IMR-90 (cell line): ENCODE measurements around the gene SLC66A2. TPM values are rescaled to one million over a fixed set of nuclear protein-coding genes. Genes with fewer than 3 reads are reported as not detected.

Experiments
- ATAC-seq: fragments of 200-7000 bp; cut with Tn5 transposase; 2 replicates; pipeline ENCODE4 v1.9.1; 2020; ENCODE audit warnings: low read depth, mild to moderate bottlenecking, moderate library complexity
- BruUV-seq: library from RNA; stranded (reverse); fragments of 400-500 nt; replicated peaks from 2 replicates; lab custom pipeline; 2021; lab: Mats Ljungman, UMichigan
- CTCF ChIA-PET: fragments of 300-600 bp; formaldehyde crosslinking; extraction: SDS; loops from one replicate; lab custom pipeline; 2021; ENCODE audit warnings: antibody characterized with exemption; lab: Yijun Ruan, JAX
- POLR2A ChIA-PET: fragments of 300-600 bp; sonication (Branson Sonifier 250); formaldehyde crosslinking; loops from one replicate; lab custom pipeline; 2022; ENCODE audit warnings: antibody characterized with exemption; ENCODE audit not compliant: unreplicated experiment; lab: Charles Lee
- DNase-seq: peaks from one replicate; pipeline ENCODE4 v3.0.0; 2013
- H2AFZ ChIP-seq: replicated peaks from 2 replicates; pipeline ENCODE3; 2013; ENCODE audit warnings: low read length, mild to moderate bottlenecking; ENCODE audit not compliant: poor library complexity
- H2AK5ac ChIP-seq: 2 replicates; pipeline ENCODE4 v1.6.1; 2013; ENCODE audit warnings: low read depth, low read length, inconsistent platforms
- H2AK9ac ChIP-seq: replicated peaks from 2 replicates; pipeline ENCODE3; 2013; ENCODE audit warnings: mild to moderate bottlenecking, low read depth, low read length, moderate library complexity; ENCODE audit not compliant: poor library complexity
- H2BK120ac ChIP-seq: 2 replicates; pipeline ENCODE4 v1.6.1; 2013; ENCODE audit warnings: low read depth, low read length, inconsistent platforms
- H2BK15ac ChIP-seq: 3 replicates; pipeline ENCODE4 v1.6.1; 2013; ENCODE audit warnings: low read depth, low read length, inconsistent platforms
- H2BK20ac ChIP-seq: 2 replicates; pipeline ENCODE4 v1.6.1; 2013; ENCODE audit warnings: low read depth, mild to moderate bottlenecking, inconsistent platforms, low read length, moderate library complexity
- H2BK5ac ChIP-seq: 2 replicates; pipeline ENCODE4 v1.6.1; 2013; ENCODE audit warnings: mild to moderate bottlenecking, low read depth, low read length, inconsistent platforms; ENCODE audit not compliant: poor library complexity, severe bottlenecking
- H3K14ac ChIP-seq: replicated peaks from 2 replicates; pipeline ENCODE4 v1.6.1; 2013; ENCODE audit warnings: low read depth, low read length, inconsistent platforms
- H3K18ac ChIP-seq: 2 replicates; pipeline ENCODE4 v1.6.1; 2013; ENCODE audit warnings: low read depth, low read length, control low read depth
- H3K23ac ChIP-seq: 2 replicates; pipeline ENCODE4 v1.6.1; 2013; ENCODE audit warnings: low read depth, low read length, inconsistent platforms
- H3K27ac ChIP-seq: 2 replicates; pipeline ENCODE4 v1.5.1; 2013; ENCODE audit warnings: mild to moderate bottlenecking, control low read depth, low read length; ENCODE audit not compliant: insufficient read depth
- H3K27me3 ChIP-seq: 2 replicates; pipeline ENCODE4 v1.6.1; 2013; ENCODE audit warnings: low read length; ENCODE audit not compliant: control insufficient read depth, insufficient read depth
- H3K36me3 ChIP-seq: 2 replicates; pipeline ENCODE4 v1.6.1; 2013; ENCODE audit warnings: low read length, mixed read lengths; ENCODE audit not compliant: control insufficient read depth, insufficient read depth
- H3K4ac ChIP-seq: 2 replicates; pipeline ENCODE4 v1.6.1; 2013; ENCODE audit warnings: low read depth, low read length, inconsistent platforms
- H3K4me1 ChIP-seq: 2 replicates; pipeline ENCODE4 v1.6.1; 2013; ENCODE audit warnings: low read length, mixed read lengths; ENCODE audit not compliant: control insufficient read depth, insufficient read depth
- H3K4me2 ChIP-seq: 2 replicates; pipeline ENCODE4 v1.6.1; 2013; ENCODE audit warnings: low read depth, mild to moderate bottlenecking, control low read depth, low read length, moderate library complexity
- H3K4me3 ChIP-seq: 2 replicates; pipeline ENCODE4 v1.5.1; 2013; ENCODE audit warnings: low read depth, mild to moderate bottlenecking, control low read depth, low read length, moderate library complexity; ENCODE audit not compliant: insufficient read depth
- H3K56ac ChIP-seq: 2 replicates; pipeline ENCODE4 v1.6.1; 2013; ENCODE audit warnings: low read length, inconsistent platforms; ENCODE audit not compliant: insufficient read depth; ENCODE audit errors: extremely low read depth
- H3K79me1 ChIP-seq, 2 experiments: 2 replicates each; pipeline ENCODE4 v1.6.1; 2013; ENCODE audit warnings: low read length in 2 of 2, inconsistent platforms in 1 of 2, low read depth in 1 of 2
- H3K9ac ChIP-seq: 2 replicates; pipeline ENCODE4 v1.6.1; 2013; ENCODE audit warnings: low read depth, low read length, control low read depth
- H3K9me1 ChIP-seq: 2 replicates; pipeline ENCODE4 v1.6.1; 2013; ENCODE audit warnings: low read length, inconsistent platforms; ENCODE audit not compliant: insufficient read depth
- H3K9me3 ChIP-seq: 2 replicates; pipeline ENCODE4 v1.6.1; 2013; ENCODE audit warnings: low read length; ENCODE audit not compliant: control insufficient read depth, insufficient read depth
- H4K20me1 ChIP-seq: 2 replicates; pipeline ENCODE4 v1.6.1; 2013; ENCODE audit warnings: low read length, inconsistent platforms; ENCODE audit not compliant: insufficient read depth
- H4K5ac ChIP-seq: 2 replicates; pipeline ENCODE4 v1.6.1; 2013; ENCODE audit warnings: mild to moderate bottlenecking, low read depth, low read length, control low read depth
- H4K8ac ChIP-seq, 2 experiments: 2 replicates each; pipeline ENCODE4 v1.6.1; 2013; ENCODE audit warnings: low read depth in 2 of 2, low read length in 2 of 2, control low read depth in 1 of 2, inconsistent platforms in 1 of 2
- H4K91ac ChIP-seq: 2 replicates; pipeline ENCODE4 v1.6.1; 2013; ENCODE audit warnings: low read depth, low read length, inconsistent platforms; ENCODE audit not compliant: insufficient read depth
- BHLHE40 ChIP-seq: fragments of 150-350 bp; IDR thresholded peaks from 2 replicates; pipeline ENCODE4 v1.6.1; 2016; ENCODE audit warnings: mild to moderate bottlenecking, low read depth, low read length
- CEBPB ChIP-seq: IDR thresholded peaks from 2 replicates; pipeline ENCODE4 v1.6.1; 2012; ENCODE audit warnings: low read depth, low read length, improper control_type of control experiment
- CHD1 ChIP-seq: IDR thresholded peaks from 2 replicates; pipeline ENCODE4 v1.6.1; 2012; ENCODE audit warnings: low read depth, low read length, improper control_type of control experiment
- MAFK ChIP-seq: IDR thresholded peaks from 2 replicates; pipeline ENCODE4 v1.6.1; 2012; ENCODE audit warnings: low read depth, low read length, improper control_type of control experiment
- MAZ ChIP-seq: IDR thresholded peaks from 2 replicates; pipeline ENCODE4 v1.6.1; 2012; ENCODE audit warnings: low read depth, mild to moderate bottlenecking, low read length, improper control_type of control experiment, moderate library complexity, borderline replicate concordance
- POLR2A ChIP-seq: IDR thresholded peaks from 2 replicates; pipeline ENCODE4 v1.6.1; 2012; ENCODE audit warnings: mild to moderate bottlenecking, low read depth, low read length
- RAD21 ChIP-seq: IDR thresholded peaks from 2 replicates; pipeline ENCODE4 v1.6.1; 2012; ENCODE audit warnings: low read length, improper control_type of control experiment
- RCOR1 ChIP-seq: IDR thresholded peaks from 2 replicates; pipeline ENCODE4 v1.6.1; 2012; ENCODE audit warnings: mild to moderate bottlenecking, low read length, improper control_type of control experiment; ENCODE audit not compliant: insufficient replicate concordance
- RFX5 ChIP-seq: IDR thresholded peaks from 2 replicates; pipeline ENCODE4 v1.8.0; 2012; ENCODE audit warnings: low read depth, mild to moderate bottlenecking, low read length, moderate library complexity
- SMC3 ChIP-seq: fragments of 150-350 bp; IDR thresholded peaks from 2 replicates; pipeline ENCODE4 v1.6.1; 2016; ENCODE audit warnings: low read depth, mild to moderate bottlenecking, antibody characterized with exemption, low read length, moderate library complexity
- WGBS, 2 experiments: methylation state at CpG; one replicate each; pipeline versions ENCODE4 v1.1.5 to v1.1.7; 2013; ENCODE audit warnings: missing lambda C conversion rate in 2 of 2; ENCODE audit not compliant: insufficient read length in 1 of 2; ENCODE audit errors: extremely low coverage in 2 of 2; 5-methylcytosine and 5-hydroxymethylcytosine counted together
- dilution Hi-C: fragments of 300-500 bp; cut with HindIII; formaldehyde crosslinking; loops from one replicate; pipeline ENCODE4 v1.14.3; 2018; ENCODE audit warnings: low sequenced_read_pairs; ENCODE audit not compliant: unreplicated experiment
- in situ Hi-C: fragments of 300-500 bp; cut with MboI; formaldehyde crosslinking; loops from 3 replicates; pipeline ENCODE4 v1.14.3; 2019; ENCODE audit warnings: low sequenced_read_pairs, inconsistent platforms, mixed read lengths
- intact Hi-C: fragments of 100-400 bp; cut with micrococcal nuclease; formaldehyde crosslinking; loops from 2 replicates; pipeline ENCODE4 v1.10.0; 2022
- polyA plus RNA-seq, 3 experiments: library from polyadenylated mRNA; depleted of rRNA; stranded (reverse); fragments of >200 nt; gene quantifications; 2 replicates each; pipeline ENCODE4 v1.2.3, GENCODE V29; 2012; ENCODE audit warnings: low replicate concordance in 1 of 3
- total RNA-seq: library from RNA; depleted of rRNA; stranded (reverse); fragments of >200 nt; gene quantifications from 2 replicates; pipeline ENCODE4 v1.2.3, GENCODE V29; 2012
- TF ChIP-seq, protein P1 (sequence below): fragments of 150-350 bp; IDR thresholded peaks from 2 replicates; pipeline ENCODE4 v1.6.1; 2016; ENCODE audit warnings: low read depth, mild to moderate bottlenecking, low read length, moderate library complexity, borderline replicate concordance
- TF ChIP-seq, protein P2 (sequence below): conservative IDR thresholded peaks from 2 replicates; pipeline ENCODE4 v1.5.1; 2012; ENCODE audit warnings: mild to moderate bottlenecking, low read depth, low read length, improper control_type of control experiment
- TF ChIP-seq, protein P3 (sequence below): fragments of 150-350 bp; IDR thresholded peaks from 2 replicates; pipeline ENCODE4 v1.6.1; 2017; ENCODE audit warnings: mild to moderate bottlenecking, antibody characterized with exemption, low read length, low read depth

Gene SLC66A2
- total and polyA plus RNA-seq, 2 of the 4 experiments (the other 2 are of a cell fraction), result 17.6 to 23.5 TPM

DNA sequence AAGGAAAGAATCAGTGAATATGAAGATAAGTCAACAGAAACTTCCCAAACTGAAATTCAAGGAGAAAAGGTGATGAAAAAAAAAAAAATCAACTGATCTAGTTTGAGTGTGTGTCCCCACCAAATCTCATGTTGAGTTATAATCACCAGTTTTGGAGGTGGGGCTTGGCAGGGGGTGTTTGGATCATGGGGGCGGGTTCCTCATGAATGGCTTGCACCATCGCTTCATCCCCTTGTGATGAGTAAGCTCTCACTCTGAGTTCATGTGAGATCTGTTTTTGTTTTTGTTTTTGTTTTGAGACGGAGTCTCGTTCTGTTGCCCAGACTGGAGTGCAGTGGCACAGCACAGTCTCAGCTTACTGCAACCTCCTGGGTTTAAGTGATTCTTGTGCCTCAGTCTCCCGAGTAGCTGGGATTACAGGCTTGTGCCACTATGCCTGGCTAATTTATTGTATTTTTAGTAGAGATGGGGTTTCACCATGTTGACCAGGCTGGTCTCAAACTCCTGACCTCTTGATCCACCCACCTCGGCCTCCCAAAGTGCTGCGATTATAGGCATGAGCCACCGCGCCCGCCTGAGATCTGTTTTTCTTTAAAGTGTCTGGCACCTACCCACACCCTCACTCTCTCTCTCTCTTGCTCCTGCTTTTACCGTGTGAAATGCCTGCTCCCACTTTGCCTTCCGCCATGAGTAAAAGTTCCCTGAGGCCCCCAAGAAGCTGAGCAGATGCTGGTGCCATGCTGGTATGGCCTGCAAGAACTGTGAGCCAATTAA is 4.0 kb upstream of the SLC66A2 start (continued):
- TF ChIP-seq RFX5, result no peak

DNA sequence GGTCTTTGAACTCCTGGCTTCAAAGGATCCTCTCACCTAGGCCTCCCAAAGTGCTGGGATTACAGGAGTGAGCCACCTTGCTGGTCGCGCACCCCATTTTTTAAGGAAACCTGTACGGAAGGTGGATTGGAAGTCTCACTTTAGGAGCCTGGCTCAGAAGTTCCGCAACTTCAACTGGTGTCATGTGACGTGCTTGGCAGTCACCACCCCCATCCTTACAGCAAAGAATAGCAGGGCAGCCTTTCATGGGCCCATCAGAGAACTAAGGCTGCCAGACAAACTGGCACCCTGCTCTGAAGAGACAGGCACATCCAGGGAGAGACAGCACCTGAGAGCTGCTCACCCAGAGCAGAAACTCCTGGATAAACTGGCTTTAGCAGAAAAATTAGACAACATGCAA is 3.3 kb upstream of the SLC66A2 start:
- Histone ChIP-seq H3K9me3 (no peaks in the 10 kb centered on the region), H2BK20ac (no peak overlapping the region), H2AK5ac (no peak overlapping the region), H2BK120ac (no peak overlapping the region), H4K91ac (no peak overlapping the region), H3K27me3 (no peaks in the 10 kb centered on the region), H3K56ac (no peak overlapping the region), H4K8ac (no peak overlapping the region), H3K18ac (no peak overlapping the region), H3K27ac (no peak overlapping the region), H3K36me3 (peaks cover 6% of the 10 kb centered on the region; the same call in 1 of the 2 replicates), H3K9ac (no peak overlapping the region), H2AFZ (no peak overlapping the region), H3K4me3 (no peak overlapping the region), H2BK15ac (no peak overlapping the region), H3K4me1 (peaks cover 4% of the 10 kb centered on the region), H3K23ac (no peak overlapping the region), H3K9me1 (peaks cover 7% of the 10 kb centered on the region), H3K14ac (no peak overlapping the region), H2BK5ac (no peak overlapping the region), H2AK9ac (no peak overlapping the region), H3K4me2 (no peak overlapping the region), H3K79me1 (peaks cover 13 to 24% of the 10 kb centered on the region in 2 experiments; a peak in 3 of 4 replicates), H4K20me1 (peaks cover 9% of the 10 kb centered on the region), H4K5ac (no peak overlapping the region), H3K4ac (no peak overlapping the region)
- intact Hi-C loops (loop anchor here (5.0 kb wide), 1 partner anchor 157 kb away; the partner anchor contains the start of gene KCNG2), dilution Hi-C loops (no loop called here), in situ Hi-C loops (no loop called here)
- WGBS, 2 experiments, result 89% methylated on average over 5 of the region's 5 CpGs; no CpG with 5 or more reads in 1 of the 2 experiments
- ATAC-seq (no peak), DNase-seq (no peak)
- ChIA-PET POLR2A (no interaction called here), CTCF (no interaction called here)
- TSS peak; percentile 26 for BruUV-seq
- TF ChIP-seq, protein P1, sequence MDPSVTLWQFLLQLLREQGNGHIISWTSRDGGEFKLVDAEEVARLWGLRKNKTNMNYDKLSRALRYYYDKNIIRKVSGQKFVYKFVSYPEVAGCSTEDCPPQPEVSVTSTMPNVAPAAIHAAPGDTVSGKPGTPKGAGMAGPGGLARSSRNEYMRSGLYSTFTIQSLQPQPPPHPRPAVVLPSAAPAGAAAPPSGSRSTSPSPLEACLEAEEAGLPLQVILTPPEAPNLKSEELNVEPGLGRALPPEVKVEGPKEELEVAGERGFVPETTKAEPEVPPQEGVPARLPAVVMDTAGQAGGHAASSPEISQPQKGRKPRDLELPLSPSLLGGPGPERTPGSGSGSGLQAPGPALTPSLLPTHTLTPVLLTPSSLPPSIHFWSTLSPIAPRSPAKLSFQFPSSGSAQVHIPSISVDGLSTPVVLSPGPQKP, result no peak
- no peak for TF ChIP-seq RAD21
- no peak for TF ChIP-seq MAZ
- TF ChIP-seq, protein P2, sequence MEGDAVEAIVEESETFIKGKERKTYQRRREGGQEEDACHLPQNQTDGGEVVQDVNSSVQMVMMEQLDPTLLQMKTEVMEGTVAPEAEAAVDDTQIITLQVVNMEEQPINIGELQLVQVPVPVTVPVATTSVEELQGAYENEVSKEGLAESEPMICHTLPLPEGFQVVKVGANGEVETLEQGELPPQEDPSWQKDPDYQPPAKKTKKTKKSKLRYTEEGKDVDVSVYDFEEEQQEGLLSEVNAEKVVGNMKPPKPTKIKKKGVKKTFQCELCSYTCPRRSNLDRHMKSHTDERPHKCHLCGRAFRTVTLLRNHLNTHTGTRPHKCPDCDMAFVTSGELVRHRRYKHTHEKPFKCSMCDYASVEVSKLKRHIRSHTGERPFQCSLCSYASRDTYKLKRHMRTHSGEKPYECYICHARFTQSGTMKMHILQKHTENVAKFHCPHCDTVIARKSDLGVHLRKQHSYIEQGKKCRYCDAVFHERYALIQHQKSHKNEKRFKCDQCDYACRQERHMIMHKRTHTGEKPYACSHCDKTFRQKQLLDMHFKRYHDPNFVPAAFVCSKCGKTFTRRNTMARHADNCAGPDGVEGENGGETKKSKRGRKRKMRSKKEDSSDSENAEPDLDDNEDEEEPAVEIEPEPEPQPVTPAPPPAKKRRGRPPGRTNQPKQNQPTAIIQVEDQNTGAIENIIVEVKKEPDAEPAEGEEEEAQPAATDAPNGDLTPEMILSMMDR, result no peak
- TF ChIP-seq SMC3, result no peak
- TF ChIP-seq BHLHE40, result no peak
- no peak for TF ChIP-seq MAFK
- TF ChIP-seq POLR2A, result no peak
- no peak for TF ChIP-seq CEBPB
- TF ChIP-seq RCOR1, result no peak
- no peak for TF ChIP-seq RFX5
- no peak for TF ChIP-seq CHD1
- TF ChIP-seq, protein P3, sequence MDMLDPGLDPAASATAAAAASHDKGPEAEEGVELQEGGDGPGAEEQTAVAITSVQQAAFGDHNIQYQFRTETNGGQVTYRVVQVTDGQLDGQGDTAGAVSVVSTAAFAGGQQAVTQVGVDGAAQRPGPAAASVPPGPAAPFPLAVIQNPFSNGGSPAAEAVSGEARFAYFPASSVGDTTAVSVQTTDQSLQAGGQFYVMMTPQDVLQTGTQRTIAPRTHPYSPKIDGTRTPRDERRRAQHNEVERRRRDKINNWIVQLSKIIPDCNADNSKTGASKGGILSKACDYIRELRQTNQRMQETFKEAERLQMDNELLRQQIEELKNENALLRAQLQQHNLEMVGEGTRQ, result no peak
